Activated T-helper 1 cell treated with Interleukin-2 at 50 U/mL for 16 hours (primary cell): ENCODE data around the gene MYO9B.
A peak's percentile ranks its signal among the peaks of the same experiment; 100 is the strongest.

Experiments used
- DNase-seq: peaks from one replicate; pipeline ENCODE4 v3.0.0-alpha.2; 2020; ENCODE audit warnings: low read depth

The MYO9B gene

GRCh38 chr19:17214508-17215126, 139.0 kb downstream of the MYO9B start:
- DNase-seq: no peak

- DNase-seq: peak; percentile 79
Measured at GRCh38 chr19:17215127-17215971, 139.8 kb downstream of the MYO9B start, which contains the start of gene USE1. Gene USE1 (plus strand): TSS chr19:17215357. CDS start chr19:17215406, 49 bp downstream.

GRCh38 chr19:17216058-17216670, 140.6 kb downstream of the MYO9B start:
- no peak for DNase-seq

GRCh38 chr19:17219286-17219685, 143.7 kb downstream of the MYO9B start:
- DNase-seq: no peak

- DNase-seq: no peak
Measured at GRCh38 chr19:17220207-17220758, 144.7 kb downstream of the MYO9B start.

GRCh38 chr19:17225053-17225452, 149.5 kb downstream of the MYO9B start:
- no peak for DNase-seq

- DNase-seq: peak; percentile 90
Measured at GRCh38 chr19:17226002-17226933, 150.7 kb downstream of the MYO9B start, which contains the start of gene OCEL1. Gene OCEL1 (plus strand): TSS chr19:17226226. CDS start chr19:17226248, 22 bp downstream.

GRCh38 chr19:17227798-17228367, 152.3 kb downstream of the MYO9B start:
- no peak for DNase-seq

GRCh38 chr19:17229890-17230289, 154.3 kb downstream of the MYO9B start:
- no peak for DNase-seq

- DNase-seq: no peak
Measured at GRCh38 chr19:17232258-17232657, 156.7 kb downstream of the MYO9B start.

GRCh38 chr19:17234911-17235299, 159.3 kb downstream of the MYO9B start:
- peak; percentile 34 for DNase-seq

- peak; percentile 66 for DNase-seq
Measured at GRCh38 chr19:17235300-17235970, 159.9 kb downstream of the MYO9B start.

GRCh38 chr19:17235971-17236777, 160.6 kb downstream of the MYO9B start:
- no peak for DNase-seq

GRCh38 chr19:17236811-17237543, 161.4 kb downstream of the MYO9B start:
- no peak for DNase-seq

GRCh38 chr19:17237747-17238706, 162.4 kb downstream of the MYO9B start:
- DNase-seq: no peak

- DNase-seq: no peak
Measured at GRCh38 chr19:17240062-17240752, 164.6 kb downstream of the MYO9B start.

GRCh38 chr19:17240826-17241399, 165.3 kb downstream of the MYO9B start:
- DNase-seq: no peak
